Loucy (cell line): ENCODE results near the gene PGF.

Experiments used
- H2AFZ ChIP-seq: fragments of 200-600 bp; sonication (generic); 2 replicates; pipeline ENCODE4 v1.6.0; 2016; ENCODE audit warnings: antibody characterized with exemption, mild to moderate bottlenecking, low read length, moderate library complexity
- H3F3A ChIP-seq: fragments of 200-600 bp; 2 replicates; pipeline ENCODE4 v1.6.0; 2016; ENCODE audit warnings: antibody characterized with exemption, low read depth, mild to moderate bottlenecking
- H3K27me3 ChIP-seq: fragments of 200-600 bp; sonication (generic); 2 replicates; pipeline ENCODE4 v1.6.1; 2014; ENCODE audit warnings: low read length, mild to moderate bottlenecking; ENCODE audit not compliant: insufficient read depth, poor library complexity, severe bottlenecking
- H3K36me3 ChIP-seq: fragments of 200-600 bp; sonication (generic); 2 replicates; pipeline ENCODE4 v1.6.1; 2016; ENCODE audit warnings: low read length; ENCODE audit not compliant: insufficient read depth
- H3K4me1 ChIP-seq: fragments of 200-600 bp; sonication (generic); 2 replicates; pipeline ENCODE4 v1.5.1; 2014; ENCODE audit warnings: low read length, mild to moderate bottlenecking; ENCODE audit not compliant: insufficient read depth, poor library complexity, severe bottlenecking
- H3K4me2 ChIP-seq: fragments of 200-600 bp; sonication (generic); 2 replicates; pipeline ENCODE4 v1.6.0; 2014; ENCODE audit warnings: antibody characterized with exemption, low read length, low read depth, mild to moderate bottlenecking; ENCODE audit not compliant: poor library complexity, severe bottlenecking
- H3K4me3 ChIP-seq: fragments of 200-600 bp; sonication (generic); 2 replicates; pipeline ENCODE4 v1.5.1; 2014; ENCODE audit warnings: low read length, mild to moderate bottlenecking, mixed read lengths; ENCODE audit not compliant: poor library complexity, severe bottlenecking
- H3K79me2 ChIP-seq: fragments of 200-600 bp; sonication (generic); 2 replicates; pipeline ENCODE4 v1.6.1; 2014; ENCODE audit warnings: low read length; ENCODE audit not compliant: insufficient read depth
- H3K9ac ChIP-seq: fragments of 200-600 bp; sonication (generic); 2 replicates; pipeline ENCODE4 v1.6.0; 2014; ENCODE audit warnings: mild to moderate bottlenecking, low read depth, low read length, moderate library complexity; ENCODE audit not compliant: poor library complexity, severe bottlenecking
- H3K9me2 ChIP-seq: fragments of 200-600 bp; sonication (generic); replicated peaks from 2 replicates; pipeline ENCODE4 v1.6.1; 2016; ENCODE audit warnings: low read depth, low read length, mixed read lengths
- H3K9me3 ChIP-seq: fragments of 200-600 bp; sonication (generic); 2 replicates; pipeline ENCODE4 v1.6.1; 2014; ENCODE audit warnings: mild to moderate bottlenecking, antibody characterized with exemption, low read length, low read depth; ENCODE audit not compliant: insufficient read depth
- H4K20me1 ChIP-seq: fragments of 200-600 bp; sonication (generic); 2 replicates; pipeline ENCODE4 v1.6.0; 2014; ENCODE audit warnings: antibody characterized with exemption, low read length, mild to moderate bottlenecking; ENCODE audit not compliant: insufficient read depth, poor library complexity, severe bottlenecking
- EZH2phosphoT487 ChIP-seq: fragments of 200-600 bp; IDR thresholded peaks from 2 replicates; pipeline ENCODE4 v1.6.1; 2018; ENCODE audit warnings: antibody characterized with exemption, mild to moderate bottlenecking, moderate library complexity, borderline replicate concordance
- TF ChIP-seq, protein P1 (sequence below): fragments of 200-600 bp; sonication (generic); conservative IDR thresholded peaks from 2 replicates; pipeline ENCODE4 v1.5.1; 2014; ENCODE audit warnings: mild to moderate bottlenecking, antibody characterized with exemption, low read length

Gene PGF

DNA sequence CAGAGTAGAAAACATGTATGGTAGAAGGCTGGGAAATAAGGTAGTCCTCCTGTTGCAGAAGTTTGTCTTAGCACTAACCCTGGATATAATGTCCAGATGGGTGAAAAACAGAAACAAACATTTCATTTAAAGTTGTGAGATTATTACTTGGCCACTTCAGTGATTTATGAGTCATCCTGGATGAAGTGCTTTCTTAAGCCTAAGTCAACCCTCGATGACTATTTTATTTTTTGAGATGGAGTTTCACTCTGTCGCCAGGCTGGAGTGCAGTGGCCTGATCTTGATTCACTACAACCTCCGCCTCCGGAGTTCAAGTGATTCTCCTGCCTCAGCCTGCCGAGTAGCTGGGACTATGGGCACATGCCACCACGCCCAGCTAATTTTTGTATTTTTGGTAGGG is 63.5 kb downstream of the PGF start:
- H3K4me3 ChIP-seq = no peak overlapping the region
- H3K36me3 ChIP-seq = peaks cover 77% of the 10 kb centered on the region
- H2AFZ ChIP-seq = no peak overlapping the region
- no peaks in the 10 kb centered on the region for H3F3A ChIP-seq
- H3K79me2 ChIP-seq = peaks cover 21% of the 10 kb centered on the region
- peaks cover 15% of the 10 kb centered on the region for H4K20me1 ChIP-seq
- peaks cover 10% of the 10 kb centered on the region for H3K4me1 ChIP-seq
- H3K4me2 ChIP-seq = no peak overlapping the region
- H3K9me3 ChIP-seq = no peaks in the 10 kb centered on the region
- H3K9me2 ChIP-seq = no peaks in the 10 kb centered on the region
- TF ChIP-seq EZH2phosphoT487 = no peak
- TF ChIP-seq, protein P1, sequence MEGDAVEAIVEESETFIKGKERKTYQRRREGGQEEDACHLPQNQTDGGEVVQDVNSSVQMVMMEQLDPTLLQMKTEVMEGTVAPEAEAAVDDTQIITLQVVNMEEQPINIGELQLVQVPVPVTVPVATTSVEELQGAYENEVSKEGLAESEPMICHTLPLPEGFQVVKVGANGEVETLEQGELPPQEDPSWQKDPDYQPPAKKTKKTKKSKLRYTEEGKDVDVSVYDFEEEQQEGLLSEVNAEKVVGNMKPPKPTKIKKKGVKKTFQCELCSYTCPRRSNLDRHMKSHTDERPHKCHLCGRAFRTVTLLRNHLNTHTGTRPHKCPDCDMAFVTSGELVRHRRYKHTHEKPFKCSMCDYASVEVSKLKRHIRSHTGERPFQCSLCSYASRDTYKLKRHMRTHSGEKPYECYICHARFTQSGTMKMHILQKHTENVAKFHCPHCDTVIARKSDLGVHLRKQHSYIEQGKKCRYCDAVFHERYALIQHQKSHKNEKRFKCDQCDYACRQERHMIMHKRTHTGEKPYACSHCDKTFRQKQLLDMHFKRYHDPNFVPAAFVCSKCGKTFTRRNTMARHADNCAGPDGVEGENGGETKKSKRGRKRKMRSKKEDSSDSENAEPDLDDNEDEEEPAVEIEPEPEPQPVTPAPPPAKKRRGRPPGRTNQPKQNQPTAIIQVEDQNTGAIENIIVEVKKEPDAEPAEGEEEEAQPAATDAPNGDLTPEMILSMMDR = no peak
- H3K27me3 ChIP-seq = no peaks in the 10 kb centered on the region
- no peak overlapping the region for H3K9ac ChIP-seq
